HCT116 (cell line): ENCODE measurements around the gene ZNF793. TPM values are rescaled to one million over a fixed set of nuclear protein-coding genes. Genes with fewer than 3 reads are reported as not detected.

Experiments used
- ATAC-seq: fragments of 200-7000 bp; cut with Tn5 transposase; 2 replicates; pipeline ENCODE4 v1.9.1; 2020; ENCODE audit warnings: mild to moderate bottlenecking, moderate library complexity
- BruUV-seq: library from RNA; stranded (reverse); fragments of 400-500 nt; replicated peaks from 2 replicates; lab custom pipeline; 2021; lab: Mats Ljungman, UMichigan
- CTCF ChIA-PET: fragments of 300-600 bp; sonication (Branson Sonifier 250); formaldehyde crosslinking; loops from one replicate; lab custom pipeline; 2021; ENCODE audit warnings: antibody characterized with exemption; lab: Charles Lee
- POLR2A ChIA-PET: fragments of 300-600, 350-600 bp; sonication (Branson Sonifier 250); formaldehyde crosslinking; loops from one replicate; lab custom pipeline; 2021; ENCODE audit warnings: antibody characterized with exemption; lab: Charles Lee
- RAD21 ChIA-PET, 2 experiments: fragments of 300-600 bp; sonication (Branson Sonifier 250); formaldehyde crosslinking; loops; one replicate each; lab custom pipeline; 2023; ENCODE audit warnings: low total read pairs in 2 of 2; ENCODE audit not compliant: uncharacterized antibody in 2 of 2, unreplicated experiment in 2 of 2, low non-redundant PET in 1 of 2; lab: Charles Lee
- DNase-seq: peaks from one replicate; pipeline ENCODE4 v3.0.0-alpha.2; 2010; ENCODE audit warnings: low read depth, low spot score
- H2AFZ ChIP-seq: fragments of 200-600 bp; shearing (Covaris generic), sonication (generic); 2 replicates; pipeline ENCODE4 v1.6.1; 2017; ENCODE audit warnings: low read depth, mixed run types, mixed read lengths, antibody characterized with exemption, low read length; ENCODE audit not compliant: poor library complexity, severe bottlenecking
- H3K27ac ChIP-seq: 2 replicates; pipeline ENCODE4 v1.5.1; 2012; ENCODE audit warnings: low read depth, low read length
- H3K27me3 ChIP-seq: fragments of 200-600 bp; sonication (generic); 2 replicates; pipeline ENCODE4 v1.6.1; 2016; ENCODE audit warnings: mixed run types, low read length, mixed read lengths; ENCODE audit not compliant: insufficient read depth
- H3K36me3 ChIP-seq, 2 experiments: fragments of 200-500 bp in 1 of 2; fragments of 200-600 bp in 1 of 2; sonication (Bioruptor generic) in 1 of 2; sonication (generic) in 1 of 2; 2 replicates each; pipeline versions ENCODE4 v1.5.1 to v1.6.1; 2014 to 2016; ENCODE audit warnings: low read length in 2 of 2, inconsistent platforms in 1 of 2, mixed read lengths in 1 of 2, mixed run types in 1 of 2; ENCODE audit not compliant: insufficient read depth in 2 of 2, control insufficient read depth in 1 of 2
- H3K4me1 ChIP-seq, 2 experiments: fragments of 200-600 bp in 1 of 2; sonication (generic) in 1 of 2; 2 replicates each; pipeline versions ENCODE4 v1.5.1 to v1.6.1; 2012 to 2017; ENCODE audit warnings: low read length in 2 of 2, inconsistent platforms in 1 of 2, mild to moderate bottlenecking in 1 of 2, mixed read lengths in 1 of 2, mixed run types in 1 of 2, moderate library complexity in 1 of 2; ENCODE audit not compliant: insufficient read depth in 2 of 2, control insufficient read depth in 1 of 2
- H3K4me2 ChIP-seq: fragments of 200-600 bp; sonication (generic); 2 replicates; pipeline ENCODE4 v1.6.1; 2017; ENCODE audit warnings: mixed run types, low read length, mixed read lengths
- H3K4me3 ChIP-seq, 2 experiments: fragments of 200-600 bp in 1 of 2; sonication (generic) in 1 of 2; replicated peaks in 1 of 2; 2 replicates each; pipeline ENCODE4 v1.5.1; 2011 to 2016; ENCODE audit warnings: low read length in 2 of 2, control low read depth in 1 of 2, low read depth in 1 of 2, mild to moderate bottlenecking in 1 of 2, mixed read lengths in 1 of 2, mixed run types in 1 of 2
- H3K79me2 ChIP-seq: fragments of 200-600 bp; sonication (generic); 2 replicates; pipeline ENCODE4 v1.6.1; 2017; ENCODE audit warnings: mild to moderate bottlenecking, mixed run types, low read length, moderate library complexity, mixed read lengths; ENCODE audit not compliant: insufficient read depth
- H3K9ac ChIP-seq: fragments of 200-600 bp; sonication (generic); 2 replicates; pipeline ENCODE4 v1.6.1; 2016; ENCODE audit warnings: low read length, mixed read lengths
- H3K9me2 ChIP-seq: fragments of 200-600 bp; sonication (generic), shearing (Covaris generic); 2 replicates; pipeline ENCODE4 v1.6.1; 2017; ENCODE audit warnings: mixed run types, mild to moderate bottlenecking, moderate library complexity; ENCODE audit not compliant: insufficient read depth
- H3K9me3 ChIP-seq, 2 experiments: fragments of 200-500 bp in 1 of 2; fragments of 200-600 bp in 1 of 2; sonication (Bioruptor generic) in 1 of 2; sonication (generic) in 1 of 2; 2 replicates each; pipeline ENCODE4 v1.6.1; 2014 to 2017; ENCODE audit warnings: low read length in 2 of 2, mixed read lengths in 2 of 2, inconsistent platforms in 1 of 2, low read depth in 1 of 2, mild to moderate bottlenecking in 1 of 2, mixed run types in 1 of 2, moderate library complexity in 1 of 2; ENCODE audit not compliant: control insufficient read depth in 1 of 2, insufficient read depth in 1 of 2
- H4K20me1 ChIP-seq: fragments of 200-600 bp; sonication (generic), shearing (Covaris generic); 2 replicates; pipeline ENCODE4 v1.6.1; 2017; ENCODE audit warnings: mixed run types, mild to moderate bottlenecking, moderate library complexity; ENCODE audit not compliant: insufficient read depth
- ATF3 ChIP-seq: IDR thresholded peaks from 2 replicates; pipeline ENCODE4 v1.6.1; 2012
- CBX3 ChIP-seq: IDR thresholded peaks from 2 replicates; pipeline ENCODE4 v1.6.1; 2012; ENCODE audit warnings: low read depth
- CEBPB ChIP-seq: IDR thresholded peaks from 2 replicates; pipeline ENCODE4 v1.6.1; 2012; ENCODE audit warnings: low read depth
- EGR1 ChIP-seq: IDR thresholded peaks from 2 replicates; pipeline ENCODE4 v1.6.1; 2012; ENCODE audit warnings: low read depth
- FOSL1 ChIP-seq: IDR thresholded peaks from 2 replicates; pipeline ENCODE4 v1.6.1; 2012; ENCODE audit warnings: low read depth
- MAX ChIP-seq: IDR thresholded peaks from 2 replicates; pipeline ENCODE4 v1.6.1; 2012
- YY1 ChIP-seq: IDR thresholded peaks from 2 replicates; pipeline ENCODE4 v1.6.1; 2011; ENCODE audit warnings: low read length, low read depth, moderate library complexity, mild to moderate bottlenecking; ENCODE audit not compliant: insufficient replicate concordance; ENCODE audit errors: extremely low read depth
- ZFX ChIP-seq: fragments of 450-650 bp; IDR thresholded peaks from 2 replicates; pipeline ENCODE4 v1.6.1; 2017
- ZNF274 ChIP-seq: fragments of 200-500 bp; sonication (Bioruptor generic); IDR thresholded peaks from 2 replicates; pipeline ENCODE4 v1.6.1; 2014; ENCODE audit warnings: mild to moderate bottlenecking, low read depth, low read length, inconsistent platforms
- intact Hi-C: fragments of 100-400 bp; cut with micrococcal nuclease; formaldehyde crosslinking; loops from 2 replicates; pipeline ENCODE4 v1.10.0; 2022
- total RNA-seq: library from RNA; stranded (reverse); gene quantifications from one replicate; pipeline ENCODE4 v1.2.1, GENCODE V29; 2021; ENCODE audit not compliant: unreplicated experiment
- TF ChIP-seq, protein P1 (sequence below): IDR thresholded peaks from 2 replicates; pipeline ENCODE4 v1.6.1; 2012; ENCODE audit warnings: low read depth

ZNF793 gene
- total RNA-seq, 1 experiment from 2014 or later, result not detected

DNA sequence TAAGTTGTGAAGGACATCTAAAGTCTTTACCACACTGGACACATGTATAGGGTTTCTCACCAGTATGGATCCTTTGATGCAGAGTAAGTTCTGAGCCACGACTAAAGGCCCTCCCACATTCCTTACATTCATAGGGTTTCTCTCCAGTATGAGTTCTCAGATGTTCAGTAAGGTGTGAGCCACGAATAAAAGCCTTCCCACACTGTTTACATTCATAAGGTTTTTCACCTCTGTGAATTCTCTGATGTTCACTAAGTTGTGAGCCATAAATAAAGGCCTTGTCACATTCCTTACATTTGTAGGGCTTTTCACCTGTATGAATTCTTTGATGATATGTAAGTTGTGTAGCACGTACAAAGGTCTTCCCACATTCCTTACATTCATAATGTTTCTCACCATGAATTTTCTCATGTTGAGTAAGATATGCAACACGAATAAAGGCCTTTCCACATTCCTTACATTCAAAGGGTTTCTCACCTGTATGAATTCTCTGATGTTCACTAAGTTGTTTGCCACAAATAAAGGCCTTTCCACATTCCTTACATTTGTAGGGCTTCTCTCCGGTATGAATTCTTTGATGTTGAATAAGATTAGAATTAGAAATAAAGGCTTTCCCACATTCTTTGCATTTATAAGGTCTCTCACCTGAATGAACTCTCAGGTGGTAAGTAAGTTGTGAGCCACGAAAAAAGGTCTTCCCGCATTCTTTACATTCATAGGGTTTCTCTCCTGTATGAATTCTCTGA is 58.1 kb downstream of the ZNF793 start:
- Histone ChIP-seq H3K4me3 (no peak overlapping the region), H3K4me1 (no peaks in the 10 kb centered on the region), H3K27ac (no peak overlapping the region), H4K20me1 (no peaks in the 10 kb centered on the region), H2AFZ (no peak overlapping the region), H3K4me2 (no peak overlapping the region), H3K9ac (no peak overlapping the region), H3K27me3 (no peaks in the 10 kb centered on the region), H3K36me3 (no peaks in the 10 kb centered on the region), H3K79me2 (no peaks in the 10 kb centered on the region), H3K9me3 (peaks cover 41 to 55% of the 10 kb centered on the region in 2 experiments; a peak in 3 of 4 replicates), H3K9me2 (no peaks in the 10 kb centered on the region)
- BruUV-seq, result no TSS peak
- RAD21 ChIA-PET, result no interaction called here
- POLR2A ChIA-PET, result no interaction called here
- CTCF ChIA-PET, result no interaction called here
- TF ChIP-seq ZNF274, result peak; percentile 85
- no peak for TF ChIP-seq CBX3
- no peak for TF ChIP-seq FOSL1
- intact Hi-C loops, result no loop called here
- DNase-seq (no peak), ATAC-seq (no peak)

DNA sequence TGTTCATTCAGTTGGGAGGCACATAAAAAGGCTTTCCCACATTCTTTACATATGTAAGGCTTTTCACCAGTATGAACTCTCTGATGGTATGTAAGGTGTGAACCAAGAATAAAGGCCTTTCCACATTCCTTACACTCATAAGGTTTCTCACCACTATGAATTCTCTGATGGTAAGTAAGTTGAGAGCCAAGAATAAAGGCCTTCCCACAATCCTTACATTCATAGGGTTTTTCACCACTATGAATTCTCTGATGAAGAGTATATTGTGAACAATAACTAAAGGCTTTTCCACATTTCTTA is 58.6 kb downstream of the ZNF793 start:
- intact Hi-C loops, result no loop called here
- ChIA-PET POLR2A (no interaction called here), RAD21 (no interaction called here), CTCF (no interaction called here)
- TF ChIP-seq, protein P1, sequence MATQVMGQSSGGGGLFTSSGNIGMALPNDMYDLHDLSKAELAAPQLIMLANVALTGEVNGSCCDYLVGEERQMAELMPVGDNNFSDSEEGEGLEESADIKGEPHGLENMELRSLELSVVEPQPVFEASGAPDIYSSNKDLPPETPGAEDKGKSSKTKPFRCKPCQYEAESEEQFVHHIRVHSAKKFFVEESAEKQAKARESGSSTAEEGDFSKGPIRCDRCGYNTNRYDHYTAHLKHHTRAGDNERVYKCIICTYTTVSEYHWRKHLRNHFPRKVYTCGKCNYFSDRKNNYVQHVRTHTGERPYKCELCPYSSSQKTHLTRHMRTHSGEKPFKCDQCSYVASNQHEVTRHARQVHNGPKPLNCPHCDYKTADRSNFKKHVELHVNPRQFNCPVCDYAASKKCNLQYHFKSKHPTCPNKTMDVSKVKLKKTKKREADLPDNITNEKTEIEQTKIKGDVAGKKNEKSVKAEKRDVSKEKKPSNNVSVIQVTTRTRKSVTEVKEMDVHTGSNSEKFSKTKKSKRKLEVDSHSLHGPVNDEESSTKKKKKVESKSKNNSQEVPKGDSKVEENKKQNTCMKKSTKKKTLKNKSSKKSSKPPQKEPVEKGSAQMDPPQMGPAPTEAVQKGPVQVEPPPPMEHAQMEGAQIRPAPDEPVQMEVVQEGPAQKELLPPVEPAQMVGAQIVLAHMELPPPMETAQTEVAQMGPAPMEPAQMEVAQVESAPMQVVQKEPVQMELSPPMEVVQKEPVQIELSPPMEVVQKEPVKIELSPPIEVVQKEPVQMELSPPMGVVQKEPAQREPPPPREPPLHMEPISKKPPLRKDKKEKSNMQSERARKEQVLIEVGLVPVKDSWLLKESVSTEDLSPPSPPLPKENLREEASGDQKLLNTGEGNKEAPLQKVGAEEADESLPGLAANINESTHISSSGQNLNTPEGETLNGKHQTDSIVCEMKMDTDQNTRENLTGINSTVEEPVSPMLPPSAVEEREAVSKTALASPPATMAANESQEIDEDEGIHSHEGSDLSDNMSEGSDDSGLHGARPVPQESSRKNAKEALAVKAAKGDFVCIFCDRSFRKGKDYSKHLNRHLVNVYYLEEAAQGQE, result no peak
- TF ChIP-seq MAX (no peak), EGR1 (no peak), ATF3 (no peak), CEBPB (no peak), YY1 (no peak), ZFX (no peak)
- ATAC-seq (no peak), DNase-seq (no peak)
- Histone ChIP-seq H3K79me2 (no peaks in the 10 kb centered on the region), H3K4me3 (no peak overlapping the region), H3K27ac (no peak overlapping the region), H4K20me1 (no peaks in the 10 kb centered on the region), H3K9ac (no peak overlapping the region), H3K9me3 (peaks cover 41 to 55% of the 10 kb centered on the region in 2 experiments; a peak in 3 of 4 replicates), H3K9me2 (no peaks in the 10 kb centered on the region), H3K27me3 (no peaks in the 10 kb centered on the region), H3K4me2 (no peak overlapping the region), H3K36me3 (no peaks in the 10 kb centered on the region), H3K4me1 (no peaks in the 10 kb centered on the region), H2AFZ (no peak overlapping the region)
- BruUV-seq, result no TSS peak
